Lower leg skin (tissue), 3 donors: ENCODE measurements around the gene FUT6.

ENCODE experiments used
- POLR2A ChIP-seq, 2 donors: fragments of 450-650 bp; IDR thresholded peaks; one replicate each; pipeline ENCODE4 v1.6.1; 2016 to 2017; ENCODE audit warnings: antibody characterized with exemption in 2 of 2, mild to moderate bottlenecking in 1 of 2, moderate library complexity in 1 of 2
- TF ChIP-seq, protein P1 (sequence below), 3 donors: fragments of 450-650 bp; IDR thresholded peaks; one replicate each; pipeline ENCODE4 v1.5.1; 2016; ENCODE audit warnings: antibody characterized with exemption in 3 of 3, mild to moderate bottlenecking in 3 of 3, moderate library complexity in 2 of 3

DNA sequence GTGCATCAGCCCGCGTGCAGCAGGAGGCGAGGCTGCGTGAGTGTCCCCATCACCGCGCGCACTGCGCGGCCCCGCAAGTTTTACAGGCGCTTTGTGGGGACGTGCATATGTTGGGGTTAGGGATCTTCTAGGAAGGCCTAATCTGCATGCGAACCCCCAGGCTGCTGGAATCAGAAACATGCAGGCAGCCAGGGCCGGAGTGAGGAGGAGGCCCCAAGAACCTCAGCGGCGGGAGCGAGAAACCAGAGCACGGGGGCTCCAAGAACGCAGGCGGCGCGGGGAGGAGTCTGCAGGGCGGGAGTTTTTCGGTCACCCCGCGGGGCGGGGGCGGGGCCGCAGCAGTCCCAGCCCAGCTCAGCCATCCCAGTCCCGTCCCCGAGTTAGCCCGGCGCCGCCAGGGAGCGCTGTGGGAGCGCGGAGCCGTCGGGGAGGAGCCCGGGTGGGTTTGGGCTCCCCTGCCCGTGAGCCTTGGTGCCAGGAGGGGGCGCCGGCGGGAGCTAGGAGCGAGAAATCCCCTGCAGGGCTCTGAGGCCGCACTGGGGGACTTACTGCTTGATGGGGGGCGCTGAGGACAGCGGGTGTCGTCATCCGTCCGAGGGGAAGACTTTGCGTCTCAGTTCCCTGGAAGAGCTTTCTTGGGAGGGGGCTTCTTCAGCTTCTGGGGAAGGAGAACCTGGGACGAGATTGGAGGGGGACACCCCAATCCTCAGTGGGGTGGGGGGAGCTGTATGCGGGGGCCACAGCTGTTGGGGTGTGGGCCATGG lies 35.6 kb downstream of the FUT6 start:
- TF ChIP-seq, protein P1, sequence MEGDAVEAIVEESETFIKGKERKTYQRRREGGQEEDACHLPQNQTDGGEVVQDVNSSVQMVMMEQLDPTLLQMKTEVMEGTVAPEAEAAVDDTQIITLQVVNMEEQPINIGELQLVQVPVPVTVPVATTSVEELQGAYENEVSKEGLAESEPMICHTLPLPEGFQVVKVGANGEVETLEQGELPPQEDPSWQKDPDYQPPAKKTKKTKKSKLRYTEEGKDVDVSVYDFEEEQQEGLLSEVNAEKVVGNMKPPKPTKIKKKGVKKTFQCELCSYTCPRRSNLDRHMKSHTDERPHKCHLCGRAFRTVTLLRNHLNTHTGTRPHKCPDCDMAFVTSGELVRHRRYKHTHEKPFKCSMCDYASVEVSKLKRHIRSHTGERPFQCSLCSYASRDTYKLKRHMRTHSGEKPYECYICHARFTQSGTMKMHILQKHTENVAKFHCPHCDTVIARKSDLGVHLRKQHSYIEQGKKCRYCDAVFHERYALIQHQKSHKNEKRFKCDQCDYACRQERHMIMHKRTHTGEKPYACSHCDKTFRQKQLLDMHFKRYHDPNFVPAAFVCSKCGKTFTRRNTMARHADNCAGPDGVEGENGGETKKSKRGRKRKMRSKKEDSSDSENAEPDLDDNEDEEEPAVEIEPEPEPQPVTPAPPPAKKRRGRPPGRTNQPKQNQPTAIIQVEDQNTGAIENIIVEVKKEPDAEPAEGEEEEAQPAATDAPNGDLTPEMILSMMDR (IDR thresholded peaks at IDR 0.05): no peak
- no peak for TF ChIP-seq POLR2A (IDR thresholded peaks at IDR 0.05)
